SK-N-MC (cell line): ENCODE results near the gene EDC3.

Experiments
- EZH2 ChIP-seq: fragments of 200-600 bp; sonication (generic); IDR thresholded peaks from one replicate; pipeline ENCODE4 v1.6.1; 2017; ENCODE audit warnings: antibody characterized with exemption
- POLR2AphosphoS5 ChIP-seq: IDR thresholded peaks from 2 replicates; pipeline ENCODE4 v1.6.1; 2012; ENCODE audit warnings: mild to moderate bottlenecking, low read depth, low read length, borderline replicate concordance

DNA sequence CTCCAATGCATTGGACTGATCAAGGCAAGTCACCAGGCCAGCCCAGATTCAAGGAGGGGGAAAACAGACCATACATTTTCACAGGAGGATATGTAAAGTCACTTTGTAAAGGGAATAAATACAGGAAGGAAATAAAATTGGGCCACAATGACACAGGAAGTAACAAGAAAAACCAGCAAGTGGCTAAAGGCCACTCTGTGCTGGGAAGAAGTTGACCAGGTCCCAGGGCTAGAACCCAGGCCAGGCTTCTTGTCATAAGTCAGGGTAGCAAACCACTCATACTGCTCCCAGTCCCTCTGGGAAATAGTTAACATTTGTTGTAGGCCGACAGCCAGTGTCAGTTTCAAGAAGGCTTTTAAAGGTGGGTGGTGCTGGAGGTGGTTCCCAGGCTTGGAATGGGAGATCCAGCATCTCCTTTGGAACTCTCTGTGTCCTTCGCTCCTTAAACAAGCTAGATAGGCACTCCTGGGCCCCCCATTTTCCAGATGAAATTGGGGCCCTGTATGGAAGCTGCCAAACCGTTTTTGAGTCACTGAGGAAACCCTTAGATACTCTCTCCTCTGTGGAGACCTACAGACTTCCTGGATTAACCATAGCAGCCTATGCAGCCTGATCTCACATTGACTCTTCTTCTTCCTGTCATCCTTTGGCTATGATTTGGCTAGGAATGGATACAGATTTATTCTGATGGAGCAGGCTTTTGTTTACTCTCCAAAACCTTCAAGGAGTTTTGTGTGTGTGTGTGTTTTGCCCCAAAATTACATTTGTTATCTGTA lies 14.7 kb upstream of the EDC3 start:
- TF ChIP-seq POLR2AphosphoS5 (no peak), EZH2 (no peak)
